Endothelial cell of umbilical vein (primary cell): Measurements from ENCODE around the gene NEUROG1. TPM values are rescaled to one million over a fixed set of nuclear protein-coding genes. Genes with fewer than 3 reads are reported as not detected.

Experiments
- BruUV-seq: library from RNA; stranded (reverse); fragments of 400-500 nt; replicated peaks from 2 replicates; lab custom pipeline; 2021; lab: Mats Ljungman, UMichigan
- CTCF ChIA-PET: fragments of 300-600, 350-600 bp; sonication (Branson Sonifier 250); formaldehyde crosslinking; loops from one replicate; lab custom pipeline; 2021; ENCODE audit warnings: antibody characterized with exemption, inconsistent platforms; lab: Charles Lee
- POLR2A ChIA-PET: fragments of 300-600, 350-600 bp; sonication (Branson Sonifier 250); formaldehyde crosslinking; loops from one replicate; lab custom pipeline; 2021; ENCODE audit warnings: antibody characterized with exemption, inconsistent platforms; lab: Charles Lee
- DNase-seq: peaks from one replicate; pipeline ENCODE4 v3.0.0-alpha.2; 2011; ENCODE audit warnings: low read depth, low spot score
- FAIRE-seq: peaks from 2 replicates; lab custom pipeline; 2011; peaks lifted over from hg19 to GRCh38; lab: Jason Lieb, UNC
- H2AFZ ChIP-seq: 2 replicates; pipeline ENCODE4 v1.6.0; 2012; ENCODE audit warnings: low read depth, low read length, control low read depth, inconsistent platforms
- H3K27ac ChIP-seq: 2 replicates; pipeline ENCODE4 v1.5.1; 2011; ENCODE audit warnings: low read depth, mild to moderate bottlenecking, control low read depth, low read length, moderate library complexity; ENCODE audit not compliant: insufficient read depth
- H3K27me3 ChIP-seq, 2 experiments: 2 replicates each; pipeline versions ENCODE4 v1.6.0 to v1.6.1; 2011; ENCODE audit warnings: low read length in 2 of 2, mixed read lengths in 1 of 2; ENCODE audit not compliant: control insufficient read depth in 2 of 2, insufficient read depth in 2 of 2
- H3K36me3 ChIP-seq, 2 experiments: 2 replicates in 1 of 2; 3 replicates in 1 of 2; pipeline ENCODE4 v1.5.1; 2011; ENCODE audit warnings: low read length in 2 of 2, mild to moderate bottlenecking in 1 of 2, moderate library complexity in 1 of 2; ENCODE audit not compliant: control insufficient read depth in 2 of 2, insufficient read depth in 2 of 2; ENCODE audit errors: extremely low read depth in 1 of 2
- H3K4me1 ChIP-seq: 3 replicates; pipeline ENCODE4 v1.5.1; 2011; ENCODE audit warnings: mild to moderate bottlenecking, low read length; ENCODE audit not compliant: control insufficient read depth, insufficient read depth; ENCODE audit errors: extremely low read depth
- H3K4me2 ChIP-seq: 2 replicates; pipeline ENCODE4 v1.6.1; 2011; ENCODE audit warnings: low read length, control low read depth, mixed read lengths; ENCODE audit not compliant: insufficient read depth
- H3K4me3 ChIP-seq, 3 experiments: fragments of 200-600 bp in 1 of 3; sonication (generic), shearing (Covaris generic) in 1 of 3; replicated peaks in 1 of 3; 2 replicates each; pipeline ENCODE4 v1.5.1; 2011 to 2016; ENCODE audit warnings: control low read depth in 3 of 3, low read length in 3 of 3, mild to moderate bottlenecking in 2 of 3, inconsistent platforms in 1 of 3, low read depth in 1 of 3, moderate library complexity in 1 of 3; ENCODE audit not compliant: insufficient read depth in 1 of 3
- H3K79me2 ChIP-seq: 2 replicates; pipeline ENCODE4 v1.6.0; 2012; ENCODE audit warnings: low read length, inconsistent platforms; ENCODE audit not compliant: control insufficient read depth, insufficient read depth
- H3K9ac ChIP-seq: replicated peaks from 2 replicates; pipeline ENCODE3; 2011; ENCODE audit warnings: low read length, control low read depth; ENCODE audit not compliant: insufficient read depth; ENCODE audit errors: extremely low read depth
- H3K9me1 ChIP-seq: replicated peaks from 3 replicates; pipeline ENCODE4 v1.6.0; 2011; ENCODE audit warnings: mild to moderate bottlenecking, low read length; ENCODE audit not compliant: control insufficient read depth, insufficient read depth; ENCODE audit errors: extremely low read depth
- H3K9me3 ChIP-seq: replicated peaks from 2 replicates; pipeline ENCODE4 v1.5.1; 2012; ENCODE audit warnings: low read length, inconsistent platforms; ENCODE audit not compliant: control insufficient read depth, insufficient read depth
- H4K20me1 ChIP-seq: replicated peaks from 2 replicates; pipeline ENCODE3; 2011; ENCODE audit warnings: mild to moderate bottlenecking, low read length; ENCODE audit not compliant: control insufficient read depth, insufficient read depth; ENCODE audit errors: extremely low read depth
- EZH2 ChIP-seq: IDR thresholded peaks from 2 replicates; pipeline ENCODE4 v1.6.1; 2012; ENCODE audit warnings: borderline replicate concordance, low read depth, mild to moderate bottlenecking, moderate library complexity, low read length, inconsistent platforms; ENCODE audit not compliant: severe bottlenecking
- FOS ChIP-seq: IDR thresholded peaks from 2 replicates; pipeline ENCODE4 v1.6.1; 2011; ENCODE audit warnings: mild to moderate bottlenecking, low read length, moderate library complexity, borderline replicate concordance; ENCODE audit not compliant: insufficient read depth
- GATA2 ChIP-seq: IDR thresholded peaks from 2 replicates; pipeline ENCODE4 v1.7.0; 2011; ENCODE audit warnings: low read depth, mild to moderate bottlenecking, moderate library complexity, mixed read lengths, low read length; ENCODE audit not compliant: insufficient read length, insufficient read depth
- JUN ChIP-seq: IDR thresholded peaks from 2 replicates; pipeline ENCODE4 v1.6.1; 2011; ENCODE audit warnings: borderline replicate concordance, low read depth; ENCODE audit not compliant: insufficient read length, insufficient read depth
- MYC ChIP-seq: IDR thresholded peaks from one replicate; pipeline ENCODE4 v1.6.1; 2011; ENCODE audit warnings: mild to moderate bottlenecking, low read depth, low read length
- POLR2A ChIP-seq: IDR thresholded peaks from 2 replicates; pipeline ENCODE4 v1.6.1; 2012; ENCODE audit warnings: low read depth, mild to moderate bottlenecking, control low read depth, low read length
- POLR2AphosphoS5 ChIP-seq: IDR thresholded peaks from 2 replicates; pipeline ENCODE4 v1.6.1; 2012; ENCODE audit warnings: low read depth, mild to moderate bottlenecking, control low read depth, low read length, moderate library complexity; ENCODE audit not compliant: insufficient read depth
- dilution Hi-C: fragments of 300-500 bp; cut with MboI; formaldehyde crosslinking; loops from one replicate; pipeline ENCODE4 v1.15.0; 2019; ENCODE audit warnings: low sequenced_read_pairs; ENCODE audit not compliant: extremely low pct_ligation_motif_present
- intact Hi-C: fragments of 100-400 bp; cut with micrococcal nuclease; formaldehyde crosslinking; loops from one replicate; pipeline ENCODE4 v1.10.0; 2022
- polyA plus RNA-seq, 4 experiments: library from polyadenylated mRNA; depleted of rRNA in 3 of 4; stranded (reverse) in 3 of 4; unstranded in 1 of 4; fragments of >200 nt; gene quantifications; 2 replicates each; pipeline versions ENCODE4 v1.2.1 to v1.2.3, GENCODE V29; 2011 to 2012; ENCODE audit warnings: missing spikeins in 1 of 4
- total RNA-seq: library from RNA; stranded (reverse); gene quantifications from 2 replicates; pipeline ENCODE4 v1.2.3, GENCODE V29; 2021
- TF ChIP-seq, protein P1 (sequence below): IDR thresholded peaks from 2 replicates; pipeline ENCODE4 v1.6.1; 2011; ENCODE audit not compliant: insufficient read depth, insufficient read length
- TF ChIP-seq, protein P2 (sequence below), 2 donors: IDR thresholded peaks; 1 replicate in 1 of 2; 2 replicates in 1 of 2; pipeline ENCODE4 v1.5.1; 2011; ENCODE audit warnings: low read length in 2 of 2, mild to moderate bottlenecking in 2 of 2, moderate library complexity in 2 of 2, control low read depth in 1 of 2, inconsistent platforms in 1 of 2, low read depth in 1 of 2; ENCODE audit not compliant: insufficient read depth in 1 of 2; ENCODE audit errors: extremely low read depth in 1 of 2

NEUROG1 gene
- total and polyA plus RNA-seq, 2 donors (not counting 3 experiments of a cell fraction or from before 2014, with no cell fraction given), result not detected

DNA sequence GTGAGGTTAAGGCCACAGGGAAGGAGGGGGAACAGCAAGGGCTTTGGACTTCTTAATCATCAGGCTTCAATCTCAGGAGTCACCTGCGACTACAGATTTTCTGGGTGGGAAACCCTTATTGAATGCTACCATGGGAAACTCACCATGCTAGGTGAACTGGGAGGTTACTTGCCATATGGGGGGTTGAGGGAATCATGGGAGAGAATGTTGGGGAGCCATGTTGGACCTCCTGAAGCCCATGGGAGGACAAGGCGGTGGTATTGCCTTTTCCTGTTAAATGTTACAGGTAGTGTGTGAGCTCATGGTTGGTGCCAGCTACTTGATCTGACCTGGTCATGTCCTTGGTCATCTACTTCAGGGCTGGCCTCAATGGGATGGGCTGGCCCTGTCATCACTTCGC, 31.4 kb downstream of the NEUROG1 start:
- dilution Hi-C loops, result no loop called here
- H3K27me3 ChIP-seq, result peaks cover 11 to 24% of the 10 kb centered on the region in 2 experiments
- ChIA-PET CTCF (interaction anchor here (0.7 to 2.5 kb wide), 5 partner anchors 30 to 1740 kb away, joined by 3 to 11 read pairs (median 3); no protein-coding TSS in a partner anchor), POLR2A (no interaction called here)
- no peaks in the 10 kb centered on the region for H3K4me1 ChIP-seq
- no peak for FAIRE-seq
- no peak for TF ChIP-seq POLR2AphosphoS5
- no peak for TF ChIP-seq GATA2
- no peak for TF ChIP-seq JUN
- TF ChIP-seq FOS, result no peak
- H3K79me2 ChIP-seq, result no peaks in the 10 kb centered on the region
- H3K4me3 ChIP-seq, result no peak overlapping the region
- no peak overlapping the region for H3K4me2 ChIP-seq
- H3K9me3 ChIP-seq, result no peaks in the 10 kb centered on the region
- no TSS peak for BruUV-seq
- H3K9ac ChIP-seq, result no peak overlapping the region
- no peaks in the 10 kb centered on the region for H3K36me3 ChIP-seq
- no peaks in the 10 kb centered on the region for H3K9me1 ChIP-seq
- DNase-seq, result no peak
- intact Hi-C loops, result no loop called here
- no peak overlapping the region for H2AFZ ChIP-seq
- H3K27ac ChIP-seq, result no peak overlapping the region
- H4K20me1 ChIP-seq, result no peaks in the 10 kb centered on the region

DNA sequence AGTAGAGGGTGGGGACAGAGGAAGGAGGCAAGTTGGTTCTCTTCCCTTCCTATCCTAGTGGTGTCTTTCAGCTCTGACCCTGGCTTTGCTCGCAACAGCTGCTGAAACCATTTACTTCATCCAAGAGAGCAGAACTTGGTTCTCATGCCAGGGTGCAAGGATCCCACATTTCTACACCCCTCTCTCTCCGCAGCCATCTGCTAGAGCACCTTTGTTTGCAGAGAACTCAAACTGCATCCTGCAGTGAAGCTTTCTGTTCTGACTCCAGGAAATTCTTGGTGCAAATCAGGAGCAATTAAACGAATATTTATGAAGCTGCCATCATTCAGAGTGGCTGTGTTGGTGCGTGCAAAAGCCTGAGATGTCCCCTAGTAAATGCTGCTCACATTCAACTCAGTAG, 31.9 kb downstream of the NEUROG1 start:
- DNase-seq, result no peak
- Histone ChIP-seq H3K4me1 (no peaks in the 10 kb centered on the region), H3K4me2 (no peak overlapping the region), H3K9me1 (no peaks in the 10 kb centered on the region), H4K20me1 (no peaks in the 10 kb centered on the region), H3K9me3 (no peaks in the 10 kb centered on the region), H3K27ac (no peak overlapping the region), H3K36me3 (no peaks in the 10 kb centered on the region), H3K9ac (no peak overlapping the region), H2AFZ (no peak overlapping the region), H3K27me3 (peaks cover 8 to 19% of the 10 kb centered on the region in 2 experiments), H3K4me3 (no peak overlapping the region), H3K79me2 (no peaks in the 10 kb centered on the region)
- BruUV-seq, result no TSS peak
- FAIRE-seq, result no peak
- intact Hi-C loops (no loop called here), dilution Hi-C loops (no loop called here)
- ChIA-PET POLR2A (no interaction called here), CTCF (interaction anchor here (1.3 to 2.5 kb wide), 3 partner anchors 30 to 57 kb away, joined by 3 to 11 read pairs (median 4); no protein-coding TSS in a partner anchor)
- no peak for TF ChIP-seq POLR2AphosphoS5
- TF ChIP-seq JUN, result no peak
- no peak for TF ChIP-seq POLR2A
- TF ChIP-seq, protein P1, sequence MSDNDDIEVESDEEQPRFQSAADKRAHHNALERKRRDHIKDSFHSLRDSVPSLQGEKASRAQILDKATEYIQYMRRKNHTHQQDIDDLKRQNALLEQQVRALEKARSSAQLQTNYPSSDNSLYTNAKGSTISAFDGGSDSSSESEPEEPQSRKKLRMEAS, result no peak
- TF ChIP-seq MYC, result no peak
- no peak for TF ChIP-seq EZH2
- TF ChIP-seq, protein P2, sequence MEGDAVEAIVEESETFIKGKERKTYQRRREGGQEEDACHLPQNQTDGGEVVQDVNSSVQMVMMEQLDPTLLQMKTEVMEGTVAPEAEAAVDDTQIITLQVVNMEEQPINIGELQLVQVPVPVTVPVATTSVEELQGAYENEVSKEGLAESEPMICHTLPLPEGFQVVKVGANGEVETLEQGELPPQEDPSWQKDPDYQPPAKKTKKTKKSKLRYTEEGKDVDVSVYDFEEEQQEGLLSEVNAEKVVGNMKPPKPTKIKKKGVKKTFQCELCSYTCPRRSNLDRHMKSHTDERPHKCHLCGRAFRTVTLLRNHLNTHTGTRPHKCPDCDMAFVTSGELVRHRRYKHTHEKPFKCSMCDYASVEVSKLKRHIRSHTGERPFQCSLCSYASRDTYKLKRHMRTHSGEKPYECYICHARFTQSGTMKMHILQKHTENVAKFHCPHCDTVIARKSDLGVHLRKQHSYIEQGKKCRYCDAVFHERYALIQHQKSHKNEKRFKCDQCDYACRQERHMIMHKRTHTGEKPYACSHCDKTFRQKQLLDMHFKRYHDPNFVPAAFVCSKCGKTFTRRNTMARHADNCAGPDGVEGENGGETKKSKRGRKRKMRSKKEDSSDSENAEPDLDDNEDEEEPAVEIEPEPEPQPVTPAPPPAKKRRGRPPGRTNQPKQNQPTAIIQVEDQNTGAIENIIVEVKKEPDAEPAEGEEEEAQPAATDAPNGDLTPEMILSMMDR (IDR thresholded peaks at IDR 0.05; ENCODE audit: extremely low read depth in 1 of 2, insufficient read depth in 1 of 2, low read depth in 1 of 2, low read length in 2 of 2), result no peak
- no peak for TF ChIP-seq FOS
- TF ChIP-seq GATA2, result no peak
